HG02970 (cell line): ENCODE measurements around the gene TAF15.

Experiments
- ATAC-seq: cut with Tn5 transposase; IDR thresholded peaks from one replicate; pipeline ENCODE4 v1.9.1; 2021; ENCODE audit warnings: mild to moderate bottlenecking, moderate library complexity, moderate number of reproducible peaks; ENCODE audit not compliant: unreplicated experiment, low FRiP score

Gene TAF15

DNA sequence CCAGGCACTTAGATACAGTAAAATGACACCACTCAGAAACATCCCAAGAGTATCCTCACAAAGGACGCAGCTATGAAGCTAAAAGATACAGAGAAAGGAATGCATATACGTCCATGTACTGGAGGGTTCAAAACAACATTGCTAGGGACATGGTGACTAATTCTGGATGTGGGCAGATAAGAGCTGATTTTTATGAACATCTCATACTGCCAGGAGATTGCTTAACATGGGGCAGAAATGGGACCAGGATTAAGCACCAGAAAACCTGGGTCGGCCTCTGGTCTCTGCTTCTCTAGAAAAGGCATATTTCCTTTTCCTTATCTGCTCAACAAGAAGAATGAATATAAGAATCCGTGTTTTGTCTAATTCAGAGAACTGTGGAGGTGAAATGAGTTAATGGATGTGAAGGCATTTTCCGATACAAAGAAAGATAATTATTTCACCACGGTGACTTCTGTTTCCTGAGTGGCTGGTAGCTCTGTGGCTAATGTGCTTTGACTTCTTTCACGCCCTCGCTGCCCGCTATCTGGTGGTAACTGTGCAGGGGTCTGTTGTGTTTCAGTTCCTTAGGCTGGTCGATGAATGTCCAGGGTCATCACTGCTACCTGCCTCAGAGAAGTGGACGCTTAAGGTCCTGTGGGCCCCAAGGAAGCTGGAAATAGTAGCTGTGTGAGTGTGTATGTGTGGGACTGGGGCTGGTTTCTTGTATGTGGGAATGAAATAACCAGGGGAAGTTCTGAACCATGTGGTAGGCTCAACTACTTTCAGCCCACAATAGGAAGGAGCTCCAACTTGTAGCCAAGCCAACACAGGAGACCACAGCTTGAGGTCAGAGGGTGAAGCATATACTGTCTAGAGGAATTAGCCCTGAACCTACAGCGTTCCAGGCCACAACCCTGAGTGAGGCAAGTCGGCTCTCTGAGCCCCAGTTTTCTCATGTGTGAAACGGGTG, 86.6 kb downstream of the TAF15 start:
- ATAC-seq = no peak
